Tibial nerve (tissue), 4 donors: ENCODE data around the gene GRB10.

Experiments used
- CTCF ChIP-seq, 5 experiments: fragments of 200-600 bp in 3 of 5; fragments of 450-650 bp in 2 of 5; sonication (generic) in 3 of 5; IDR thresholded peaks; one replicate each; pipeline ENCODE4 v1.5.1; 2016 to 2019; ENCODE audit warnings: antibody characterized with exemption in 5 of 5, mild to moderate bottlenecking in 3 of 5, moderate library complexity in 2 of 5
- EP300 ChIP-seq, 2 donors: sonication (generic); formaldehyde crosslinking; IDR thresholded peaks; one replicate each; pipeline ENCODE4 v1.6.1; 2017; ENCODE audit warnings: antibody characterized with exemption in 2 of 2, mild to moderate bottlenecking in 1 of 2
- POLR2A ChIP-seq, 2 donors: fragments of 450-650 bp; IDR thresholded peaks; one replicate each; pipeline ENCODE4 v1.6.1; 2017; ENCODE audit warnings: antibody characterized with exemption in 2 of 2, mild to moderate bottlenecking in 2 of 2, moderate library complexity in 2 of 2

- TF ChIP-seq CTCF (IDR thresholded peaks at IDR 0.05) (no peak), EP300 (IDR thresholded peaks at IDR 0.05) (no peak), POLR2A (IDR thresholded peaks at IDR 0.05) (no peak)
These were observed 108.4 kb downstream of the GRB10 start for GRCh38 chr7:50674299-50674698.
